Cortex of kidney (tissue), 1 donor: ENCODE data around the gene TSC22D1.
"Not testable (repeated sequence)": the region's sequence is repeated elsewhere in the genome, so short reads cannot be mapped to it uniquely, and the experiment has no call there.

Experiments
- DNase-seq: peaks from one replicate; lab custom pipeline; 2025; lab: John Stamatoyannopoulos, UW

TSC22D1 gene

GRCh38 chr13:44573071-44573470 is 3.1 kb downstream of the TSC22D1 start:
- DNase-seq, result no peak

DNA sequence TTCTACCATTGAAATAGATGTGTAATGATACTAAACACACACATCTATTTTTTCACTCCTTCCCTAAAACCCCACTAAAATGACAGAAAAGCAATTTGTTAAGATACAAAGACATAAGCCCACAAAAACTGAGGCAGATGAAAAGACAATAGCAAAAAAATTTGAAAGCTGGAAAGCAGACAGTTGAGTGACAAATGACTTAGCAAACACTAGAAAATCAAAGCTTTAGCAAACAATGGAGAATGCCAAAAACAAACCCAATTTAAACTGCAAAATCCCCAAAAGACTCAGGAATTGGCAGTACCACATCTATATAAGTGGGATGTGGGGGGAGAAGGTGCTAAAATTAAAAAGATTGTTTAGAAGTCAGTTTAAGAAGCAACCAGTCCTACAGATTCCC is 9.5 kb downstream of the TSC22D1 start:
- no peak for DNase-seq

DNA sequence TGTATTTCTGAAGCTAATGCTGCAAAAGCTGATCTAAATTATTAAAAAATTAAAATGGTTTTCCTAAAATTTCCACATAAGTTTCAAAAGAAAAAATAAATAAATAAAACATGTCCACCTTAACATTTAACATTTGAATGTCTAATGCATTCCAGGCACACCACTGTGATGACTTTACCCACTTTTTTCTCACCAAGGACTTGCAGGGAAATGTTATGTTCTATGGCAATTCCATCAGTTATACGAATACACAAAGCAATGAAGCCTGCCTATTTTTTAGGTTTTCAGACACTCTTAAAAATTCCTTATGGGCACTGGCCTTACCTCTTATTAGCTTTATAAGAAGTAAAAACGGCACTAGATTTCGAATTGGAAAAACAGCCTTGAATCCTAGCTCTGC is 10.2 kb downstream of the TSC22D1 start:
- no peak for DNase-seq

- no peak for DNase-seq
These were observed 11.2 kb downstream of the TSC22D1 start for GRCh38 chr13:44564936-44565335.

DNA sequence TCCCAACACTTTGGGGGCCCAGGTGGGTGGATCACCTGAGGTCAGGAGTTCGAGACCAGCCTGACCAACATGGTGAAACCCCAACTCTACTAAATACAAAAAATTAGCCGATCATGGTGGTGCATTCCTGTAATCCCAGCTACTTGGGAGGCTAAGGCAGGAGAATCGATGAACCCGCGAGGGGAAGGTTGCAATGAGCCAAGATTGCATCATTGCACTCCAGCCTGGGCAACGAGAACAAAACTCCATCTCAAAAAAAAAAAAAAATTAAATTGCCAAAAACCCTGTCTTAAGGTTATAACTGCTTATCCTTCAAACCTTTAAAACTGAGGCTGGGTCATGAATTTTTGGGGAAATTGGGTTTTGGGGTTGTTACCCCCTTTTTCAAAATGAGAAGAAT is 13.3 kb downstream of the TSC22D1 start:
- DNase-seq, result not testable (repeated sequence)

DNA sequence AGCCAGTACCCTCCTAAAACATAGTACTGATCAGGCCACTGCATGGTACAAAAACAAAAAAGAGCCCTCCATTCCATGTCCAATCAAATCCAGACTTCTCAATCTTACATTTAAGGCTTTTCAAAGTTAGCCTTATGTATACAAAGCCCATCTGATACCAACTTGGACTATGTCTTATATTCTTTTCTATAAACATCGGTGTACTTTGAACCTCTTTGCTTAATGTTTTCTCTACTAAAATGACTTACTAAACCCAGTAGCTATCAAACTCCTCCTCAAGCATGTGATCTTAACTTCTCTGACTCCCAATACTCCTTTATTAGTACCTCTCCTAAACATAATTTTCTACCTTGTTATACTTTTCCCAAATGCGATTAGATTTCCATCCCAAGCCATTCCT is 14.8 kb downstream of the TSC22D1 start:
- DNase-seq, result no peak

DNA sequence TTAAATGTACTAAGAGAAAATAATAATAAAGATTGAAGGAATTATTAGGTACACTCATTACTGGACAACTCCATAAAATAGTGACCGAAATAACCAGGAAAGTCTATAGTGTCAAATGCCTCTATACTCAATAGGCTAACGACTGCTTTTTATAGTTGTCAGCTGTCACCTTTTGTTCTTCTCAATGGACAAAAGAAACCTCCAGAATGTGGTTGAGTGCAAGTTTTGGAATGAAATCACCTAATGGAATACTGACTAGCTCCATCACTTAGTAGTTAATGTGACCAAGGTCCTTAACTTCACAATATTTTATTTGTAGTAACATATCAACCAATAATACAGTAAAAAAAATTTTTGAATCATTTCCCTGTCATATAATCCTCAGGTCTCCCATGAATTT is 18.1 kb downstream of the TSC22D1 start:
- DNase-seq, result no peak

- no peak for DNase-seq
These were observed 20.9 kb downstream of the TSC22D1 start for GRCh38 chr13:44555207-44555606.

- DNase-seq, result no peak
These were observed 26.7 kb downstream of the TSC22D1 start for GRCh38 chr13:44549476-44549875.

DNA sequence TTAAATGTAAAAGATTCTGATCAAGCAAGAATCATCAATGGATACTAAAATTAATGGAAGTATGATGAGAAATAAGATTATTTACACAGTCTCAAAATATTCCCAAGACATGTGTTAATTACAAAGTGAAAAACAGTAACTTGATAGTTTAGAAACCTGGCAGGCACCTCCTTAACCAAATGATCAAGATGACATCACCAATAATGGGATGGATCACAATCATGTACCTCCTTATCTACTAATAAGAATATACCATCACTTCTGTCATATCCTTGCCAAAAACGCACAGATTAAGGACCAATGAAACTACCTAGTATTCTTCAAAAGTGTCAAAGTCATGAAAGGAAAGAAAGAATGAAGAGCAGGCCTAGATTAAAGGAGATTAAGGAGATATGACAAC is 30.0 kb downstream of the TSC22D1 start:
- DNase-seq, result no peak

- DNase-seq, result no peak
These were observed 32.8 kb downstream of the TSC22D1 start for GRCh38 chr13:44543369-44543768.

- no peak for DNase-seq
These were observed 33.8 kb downstream of the TSC22D1 start for GRCh38 chr13:44542361-44542760.

- no peak for DNase-seq
These were observed 34.5 kb downstream of the TSC22D1 start for GRCh38 chr13:44541601-44542000.

DNA sequence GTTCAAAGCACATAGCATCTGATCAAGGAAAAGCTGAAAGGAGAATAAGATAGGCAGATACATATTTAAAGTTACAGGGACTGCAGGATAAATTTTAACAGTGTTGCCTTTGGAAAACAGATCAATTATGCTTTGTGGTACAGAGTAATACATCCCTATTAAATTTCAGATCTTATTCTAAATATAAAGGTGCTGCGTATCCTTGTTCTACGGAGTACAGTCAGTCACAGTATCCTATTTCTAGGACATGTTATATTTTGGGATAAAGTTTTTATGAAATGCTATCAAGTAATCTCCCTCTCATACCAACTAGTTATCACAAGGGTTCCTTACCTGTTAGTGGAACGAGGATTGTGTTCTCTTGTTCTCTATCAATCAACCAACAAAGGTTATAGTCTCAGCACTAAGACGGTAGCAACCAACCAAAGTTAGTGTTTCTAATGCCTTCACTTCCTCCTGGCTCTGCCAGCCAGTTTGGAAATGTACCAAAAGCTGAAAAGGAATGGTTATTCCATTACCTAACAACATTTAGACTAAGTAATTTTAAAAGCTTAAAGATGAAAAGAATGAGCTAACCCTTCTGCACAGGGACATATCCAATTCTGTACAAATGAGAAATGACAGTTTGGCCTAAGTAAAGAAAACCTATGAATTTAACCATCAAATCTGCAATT is 35.2 kb downstream of the TSC22D1 start:
- no peak for DNase-seq

GRCh38 chr13:44537248-44537647 is 38.9 kb downstream of the TSC22D1 start:
- no peak for DNase-seq

DNA sequence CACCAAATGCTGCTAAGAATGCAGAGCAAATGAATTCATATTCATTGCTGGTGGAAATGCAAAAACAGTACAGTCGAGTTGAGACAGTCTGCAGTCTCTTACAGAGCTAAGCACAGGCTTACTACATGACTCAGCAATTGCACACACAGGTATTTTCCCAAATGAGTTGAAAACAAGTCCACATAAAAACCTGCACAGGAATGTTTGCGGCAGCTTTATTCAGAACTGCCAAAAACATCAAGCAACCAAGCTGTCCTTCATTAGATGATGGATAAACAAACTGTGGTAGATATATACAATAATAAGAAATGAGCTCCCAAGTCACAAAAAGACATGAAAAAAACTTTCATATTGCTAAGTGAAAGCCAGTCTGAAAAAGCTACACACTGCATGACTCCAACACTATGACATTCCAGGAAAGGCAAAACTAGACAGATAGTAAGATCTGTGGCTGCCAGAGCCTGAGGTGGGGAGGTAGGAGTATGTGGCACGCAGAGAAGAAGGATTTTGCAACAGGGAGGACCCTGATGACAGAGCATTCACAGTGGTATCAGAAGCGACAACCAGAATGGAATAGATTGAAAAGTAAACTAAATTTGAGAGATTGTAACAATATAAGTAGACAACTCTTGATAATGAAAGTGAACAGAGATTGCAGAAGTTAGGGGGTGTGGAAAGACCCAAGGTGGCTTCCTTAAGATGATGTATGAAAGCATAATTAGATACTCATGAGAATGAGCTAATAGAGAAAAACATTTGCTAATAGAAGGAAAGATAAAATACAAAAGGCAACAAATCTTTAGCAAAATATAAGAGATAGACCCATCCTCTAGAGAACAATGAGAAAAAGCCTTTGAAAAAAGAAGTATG is 52.7 kb downstream of the TSC22D1 start:
- DNase-seq, result no peak

- DNase-seq, result no peak
These were observed 56.5 kb downstream of the TSC22D1 start for GRCh38 chr13:44519642-44520041.

GRCh38 chr13:44516771-44517170 is 59.4 kb downstream of the TSC22D1 start:
- DNase-seq, result no peak

- DNase-seq, result no peak
These were observed 61.9 kb downstream of the TSC22D1 start for GRCh38 chr13:44514278-44514677.

GRCh38 chr13:44509853-44510252 is 66.3 kb downstream of the TSC22D1 start:
- not testable (repeated sequence) for DNase-seq

DNA sequence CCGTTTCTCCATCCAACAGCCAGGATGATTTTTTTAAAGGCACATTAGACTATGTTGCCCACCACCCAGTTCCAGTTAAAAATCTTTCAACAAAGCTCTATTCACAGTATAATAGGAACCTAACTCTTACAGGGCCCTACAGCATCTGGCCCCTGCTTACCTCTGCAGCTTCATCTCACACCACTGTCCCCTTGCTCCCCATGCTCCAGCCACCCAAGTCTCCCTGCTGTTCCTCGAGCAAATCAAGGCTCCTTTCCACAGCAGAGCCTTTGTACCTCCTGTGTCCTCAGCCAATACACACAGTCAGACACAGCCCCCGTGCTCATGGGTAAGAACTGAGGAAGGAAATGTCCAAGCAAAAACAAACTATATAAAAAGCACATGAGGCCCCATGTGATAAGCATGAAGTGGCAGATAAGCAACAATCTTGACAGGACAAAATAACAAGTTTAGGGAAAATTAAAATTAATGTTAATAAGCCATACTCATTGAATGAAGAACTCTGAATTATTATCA is 67.5 kb downstream of the TSC22D1 start:
- DNase-seq, result no peak

- no peak for DNase-seq
These were observed 68.5 kb downstream of the TSC22D1 start for GRCh38 chr13:44507639-44508038.

- no peak for DNase-seq
These were observed 69.4 kb downstream of the TSC22D1 start for GRCh38 chr13:44506719-44507118.
